Upper lobe of right lung (tissue), 1 donor: ENCODE measurements around the gene CNOT1. TPM values are rescaled to one million over a fixed set of nuclear protein-coding genes. Genes with fewer than 3 reads are reported as not detected.

Experiments
- ATAC-seq: fragments of 200-7000 bp; cut with Tn5 transposase; one replicate; pipeline ENCODE4 v1.9.1; 2020; ENCODE audit warnings: mild to moderate bottlenecking, moderate library complexity
- DNase-seq: peaks from one replicate; pipeline ENCODE4 v3.0.0-alpha.2; 2020
- H3K27ac ChIP-seq: fragments of 200-600 bp; one replicate; pipeline ENCODE4 v1.8.0; 2022
- H3K27me3 ChIP-seq: fragments of 200-600 bp; one replicate; pipeline ENCODE4 v1.8.0; 2022; ENCODE audit warnings: mild to moderate bottlenecking
- H3K36me3 ChIP-seq: fragments of 200-600 bp; one replicate; pipeline ENCODE4 v1.8.0; 2022
- H3K4me1 ChIP-seq: fragments of 200-600 bp; one replicate; pipeline ENCODE4 v1.8.0; 2022
- H3K4me3 ChIP-seq: fragments of 200-600 bp; one replicate; pipeline ENCODE4 v1.8.0; 2022; ENCODE audit warnings: mild to moderate bottlenecking
- H3K9me3 ChIP-seq: fragments of 200-600 bp; one replicate; pipeline ENCODE4 v1.8.0; 2022
- intact Hi-C: fragments of 100-400 bp; cut with DNase I; formaldehyde crosslinking; loops from one replicate; pipeline ENCODE4 v1.11.0; 2022
- total RNA-seq: library from RNA; stranded (reverse); fragmentation: NEBNext Ultra II Directional; extraction: Animal tissue kit (Norgen Biotek cat#: 25700); gene quantifications from one replicate; pipeline ENCODE4 v1.2.1, GENCODE V29; 2021
- TF ChIP-seq, protein P1 (sequence below): fragments of 200-600 bp; IDR thresholded peaks from one replicate; pipeline ENCODE4 v1.8.0; 2022; ENCODE audit warnings: antibody characterized with exemption
- donor health status: DM: no; HTN: yes; CAD: no; lungs with severe emphysema.

Gene CNOT1
- total RNA-seq, 1 donor from 2014 or later: 140 TPM

DNA sequence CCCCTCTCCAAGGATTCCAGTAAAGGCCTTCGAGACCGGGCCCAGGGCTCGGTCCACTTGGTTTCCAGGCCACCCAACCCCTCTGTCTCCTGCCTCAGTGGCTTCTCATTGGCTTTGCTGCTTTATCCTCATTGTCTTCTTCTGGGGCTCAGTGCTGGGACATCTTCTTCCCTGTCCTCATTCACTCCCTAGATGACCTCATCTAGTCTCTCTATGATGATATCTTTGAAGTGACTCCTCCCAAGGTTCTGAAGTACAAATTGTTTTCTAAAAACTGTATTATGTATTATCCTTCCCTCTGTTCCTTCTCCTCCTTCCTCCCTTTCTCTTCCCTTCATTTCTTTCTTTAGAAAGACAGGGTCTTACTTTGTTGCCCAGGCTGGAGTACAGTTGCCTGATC lies 156.8 kb downstream of the CNOT1 start:
- Histone ChIP-seq H3K36me3 (no peaks in the 10 kb centered on the region), H3K4me1 (no peaks in the 10 kb centered on the region), H3K4me3 (no peak overlapping the region), H3K27ac (peak overlapping the region; percentile 68), H3K27me3 (peaks cover 18% of the 10 kb centered on the region), H3K9me3 (no peaks in the 10 kb centered on the region)
- ATAC-seq: no peak
- TF ChIP-seq, protein P1, sequence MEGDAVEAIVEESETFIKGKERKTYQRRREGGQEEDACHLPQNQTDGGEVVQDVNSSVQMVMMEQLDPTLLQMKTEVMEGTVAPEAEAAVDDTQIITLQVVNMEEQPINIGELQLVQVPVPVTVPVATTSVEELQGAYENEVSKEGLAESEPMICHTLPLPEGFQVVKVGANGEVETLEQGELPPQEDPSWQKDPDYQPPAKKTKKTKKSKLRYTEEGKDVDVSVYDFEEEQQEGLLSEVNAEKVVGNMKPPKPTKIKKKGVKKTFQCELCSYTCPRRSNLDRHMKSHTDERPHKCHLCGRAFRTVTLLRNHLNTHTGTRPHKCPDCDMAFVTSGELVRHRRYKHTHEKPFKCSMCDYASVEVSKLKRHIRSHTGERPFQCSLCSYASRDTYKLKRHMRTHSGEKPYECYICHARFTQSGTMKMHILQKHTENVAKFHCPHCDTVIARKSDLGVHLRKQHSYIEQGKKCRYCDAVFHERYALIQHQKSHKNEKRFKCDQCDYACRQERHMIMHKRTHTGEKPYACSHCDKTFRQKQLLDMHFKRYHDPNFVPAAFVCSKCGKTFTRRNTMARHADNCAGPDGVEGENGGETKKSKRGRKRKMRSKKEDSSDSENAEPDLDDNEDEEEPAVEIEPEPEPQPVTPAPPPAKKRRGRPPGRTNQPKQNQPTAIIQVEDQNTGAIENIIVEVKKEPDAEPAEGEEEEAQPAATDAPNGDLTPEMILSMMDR: no peak
- intact Hi-C loops: loop anchor here (5.0 kb wide), 1 partner anchor 51 kb away; no protein-coding TSS in a partner anchor
- no peak for DNase-seq

DNA sequence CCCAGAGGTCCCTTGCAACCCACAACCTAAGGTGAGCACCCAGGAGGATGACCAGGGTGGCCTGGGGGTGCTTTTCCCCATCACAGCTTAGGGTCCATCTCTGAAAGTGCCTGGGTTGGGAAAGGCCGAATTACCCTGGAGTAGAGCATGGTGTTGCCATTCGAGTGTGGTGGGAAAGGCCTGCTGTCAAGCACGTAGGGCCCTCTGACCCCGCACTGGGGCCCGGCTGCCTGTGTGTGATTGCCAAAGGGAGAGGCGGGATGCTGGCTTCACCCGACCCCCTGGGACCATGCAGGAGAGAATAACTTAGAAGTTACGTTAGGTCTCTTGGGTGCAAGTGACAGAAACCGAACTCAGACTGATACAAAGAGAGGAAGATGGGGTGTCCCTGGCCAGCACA lies 157.4 kb downstream of the CNOT1 start:
- H3K4me1 ChIP-seq: no peaks in the 10 kb centered on the region
- no peaks in the 10 kb centered on the region for H3K9me3 ChIP-seq
- TF ChIP-seq, protein P1: no peak
- intact Hi-C loops: loop anchor here (5.0 kb wide), 1 partner anchor 50 kb away; no protein-coding TSS in a partner anchor
- ATAC-seq (no peak), DNase-seq (no peak)
- H3K27ac ChIP-seq: peak overlapping the region; percentile 68
- H3K4me3 ChIP-seq: no peak overlapping the region
- no peaks in the 10 kb centered on the region for H3K36me3 ChIP-seq
- peaks cover 24% of the 10 kb centered on the region for H3K27me3 ChIP-seq

DNA sequence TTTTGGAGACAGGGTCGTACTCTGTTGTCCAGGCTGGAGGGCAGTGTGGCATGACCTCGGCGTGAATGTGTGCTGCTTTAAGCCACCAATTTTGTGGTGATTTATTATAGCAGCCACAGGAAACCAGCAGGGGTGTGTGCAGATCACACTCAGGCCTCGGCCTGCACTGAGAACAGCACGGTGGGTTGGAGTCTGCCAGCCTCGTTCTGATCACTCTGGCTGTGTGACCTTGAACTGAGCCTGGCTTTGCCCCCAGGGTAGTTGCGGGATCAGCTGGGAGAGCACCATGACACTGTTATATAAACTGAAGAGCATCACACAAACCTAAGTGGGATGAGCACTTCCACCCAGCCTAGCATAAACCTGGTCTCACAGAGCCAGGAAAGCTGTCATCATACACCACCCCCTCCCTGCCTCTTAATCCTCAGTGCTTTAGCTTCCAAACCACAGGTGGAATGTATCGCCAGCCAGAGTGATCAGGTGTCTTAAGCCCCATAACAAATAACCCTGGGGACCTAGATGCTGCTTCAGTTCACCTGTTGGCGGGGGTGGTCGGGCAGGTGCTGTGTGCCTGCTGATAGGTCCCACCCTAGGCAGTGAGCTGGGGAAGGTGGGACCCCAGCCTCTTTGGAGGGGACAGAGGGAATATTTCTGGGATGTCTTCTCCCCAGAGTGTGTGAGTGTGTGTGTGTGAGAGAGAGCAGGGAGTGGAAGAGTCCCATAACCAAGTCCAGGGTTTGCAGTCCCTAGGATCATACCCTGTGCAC lies 158.2 kb downstream of the CNOT1 start:
- Histone ChIP-seq H3K36me3 (no peaks in the 10 kb centered on the region), H3K9me3 (no peaks in the 10 kb centered on the region), H3K27me3 (peaks cover 32% of the 10 kb centered on the region), H3K4me1 (no peaks in the 10 kb centered on the region), H3K4me3 (no peak overlapping the region), H3K27ac (no peak overlapping the region)
- no peak for DNase-seq
- intact Hi-C loops: loop anchor here (5.0 kb wide), 1 partner anchor 49 kb away; no protein-coding TSS in a partner anchor
- TF ChIP-seq, protein P1: no peak
- peak; percentile 30 for ATAC-seq

Other genes with a start within 250 kb of the CNOT1 start
- gene GINS3, start 237.4 kb downstream of the CNOT1 start, total RNA-seq: 2.8 TPM
- 48.1 TPM for gene NDRG4, start 129.7 kb downstream of the CNOT1 start, total RNA-seq
- 22.0 TPM for gene SETD6, start 114.3 kb downstream of the CNOT1 start, total RNA-seq
- 24.1 TPM for gene SLC38A7, start 54.9 kb upstream of the CNOT1 start, total RNA-seq
- gene GOT2, start 104.5 kb upstream of the CNOT1 start, total RNA-seq: 51.6 TPM